ENCODE measurements around the gene FOXP3. TPM values are rescaled to one million over a fixed set of nuclear protein-coding genes. Genes with fewer than 3 reads are reported as not detected.
"Not testable (repeated sequence)": the region's sequence is repeated elsewhere in the genome, so short reads cannot be mapped to it uniquely, and the experiment has no call there.

FOXP3 gene
- total RNA-seq, 4 donors from 2014 or later = not detected

- DNase-seq (ENCODE audit: low spot score) = no peak
- no peak for TF ChIP-seq CTCF (IDR thresholded peaks at IDR 0.05)
- no peak for ATAC-seq (ENCODE audit: low FRiP score)
Observed at GRCh38 chrX:49300703-49301102, 36.2 kb upstream of the FOXP3 start.

- ATAC-seq (ENCODE audit: low FRiP score) = not testable (repeated sequence)
Observed at GRCh38 chrX:49299293-49299692, 34.8 kb upstream of the FOXP3 start.

GRCh38 chrX:49292400-49293362 is 28.2 kb upstream of the FOXP3 start:
- no peak for ATAC-seq (ENCODE audit: low FRiP score)
- TF ChIP-seq CTCF (IDR thresholded peaks at IDR 0.05) = no peak

More at GRCh38 chrX:49299293-49299692, 34.8 kb upstream of the FOXP3 start:
- not testable (repeated sequence) for DNase-seq (ENCODE audit: low spot score)

GRCh38 chrX:49291615-49292337 is 27.3 kb upstream of the FOXP3 start:
- TF ChIP-seq CTCF (IDR thresholded peaks at IDR 0.05) = no peak
- ATAC-seq (ENCODE audit: low FRiP score) (no peak), DNase-seq (ENCODE audit: low spot score) (peak; percentile 76)

More at GRCh38 chrX:49292400-49293362, 28.2 kb upstream of the FOXP3 start:
- DNase-seq (ENCODE audit: low spot score) = no peak

- ATAC-seq (ENCODE audit: low FRiP score) (no peak), DNase-seq (ENCODE audit: low spot score) (no peak)
- TF ChIP-seq CTCF (IDR thresholded peaks at IDR 0.05) = no peak
Observed at GRCh38 chrX:49290215-49290614, 25.7 kb upstream of the FOXP3 start.

- TF ChIP-seq CTCF (IDR thresholded peaks at IDR 0.05) = no peak
- ATAC-seq (ENCODE audit: low FRiP score) (no peak), DNase-seq (ENCODE audit: low spot score) (no peak)
Observed at GRCh38 chrX:49287665-49288064, 23.2 kb upstream of the FOXP3 start.

GRCh38 chrX:49286581-49286980 is 22.1 kb upstream of the FOXP3 start:
- ATAC-seq (ENCODE audit: low FRiP score) (peak; percentile 37), DNase-seq (ENCODE audit: low spot score) (no peak)
- no peak for TF ChIP-seq CTCF (IDR thresholded peaks at IDR 0.05)
